LNCAP (cell line): ENCODE measurements around the gene SMYD4.

Experiments used
- TF ChIP-seq, protein P1 (sequence below): fragments of 450-650 bp; IDR thresholded peaks from 2 replicates; pipeline ENCODE4 v1.5.1; 2017; ENCODE audit warnings: mild to moderate bottlenecking

Gene SMYD4

DNA sequence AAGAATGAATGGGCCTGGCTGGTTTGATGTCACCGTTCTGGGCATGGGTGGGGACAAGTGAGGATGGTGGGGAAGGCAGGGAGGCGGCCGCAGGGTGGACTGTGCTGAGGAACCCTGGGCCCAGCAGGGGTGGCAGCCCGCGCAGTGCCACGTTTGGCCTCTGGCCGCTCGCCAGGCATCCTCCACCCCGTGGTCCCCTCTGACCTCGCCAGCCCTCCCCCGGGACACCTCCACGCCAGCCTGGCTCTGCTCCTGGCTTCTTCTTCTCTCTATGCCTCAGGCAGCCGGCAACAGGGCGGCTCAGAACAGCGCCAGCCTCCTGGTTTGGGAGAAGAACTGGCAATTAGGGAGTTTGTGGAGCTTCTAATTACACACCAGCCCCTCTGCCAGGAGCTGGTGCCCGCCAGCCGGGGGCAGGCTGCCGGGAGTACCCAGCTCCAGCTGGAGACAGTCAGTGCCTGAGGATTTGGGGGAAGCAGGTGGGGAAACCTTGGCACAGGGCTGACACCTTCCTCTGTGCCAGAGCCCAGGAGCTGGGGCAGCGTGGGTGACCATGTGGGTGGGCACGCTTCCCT lies 74.4 kb downstream of the SMYD4 start:
- TF ChIP-seq, protein P1, sequence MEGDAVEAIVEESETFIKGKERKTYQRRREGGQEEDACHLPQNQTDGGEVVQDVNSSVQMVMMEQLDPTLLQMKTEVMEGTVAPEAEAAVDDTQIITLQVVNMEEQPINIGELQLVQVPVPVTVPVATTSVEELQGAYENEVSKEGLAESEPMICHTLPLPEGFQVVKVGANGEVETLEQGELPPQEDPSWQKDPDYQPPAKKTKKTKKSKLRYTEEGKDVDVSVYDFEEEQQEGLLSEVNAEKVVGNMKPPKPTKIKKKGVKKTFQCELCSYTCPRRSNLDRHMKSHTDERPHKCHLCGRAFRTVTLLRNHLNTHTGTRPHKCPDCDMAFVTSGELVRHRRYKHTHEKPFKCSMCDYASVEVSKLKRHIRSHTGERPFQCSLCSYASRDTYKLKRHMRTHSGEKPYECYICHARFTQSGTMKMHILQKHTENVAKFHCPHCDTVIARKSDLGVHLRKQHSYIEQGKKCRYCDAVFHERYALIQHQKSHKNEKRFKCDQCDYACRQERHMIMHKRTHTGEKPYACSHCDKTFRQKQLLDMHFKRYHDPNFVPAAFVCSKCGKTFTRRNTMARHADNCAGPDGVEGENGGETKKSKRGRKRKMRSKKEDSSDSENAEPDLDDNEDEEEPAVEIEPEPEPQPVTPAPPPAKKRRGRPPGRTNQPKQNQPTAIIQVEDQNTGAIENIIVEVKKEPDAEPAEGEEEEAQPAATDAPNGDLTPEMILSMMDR, result no peak

DNA sequence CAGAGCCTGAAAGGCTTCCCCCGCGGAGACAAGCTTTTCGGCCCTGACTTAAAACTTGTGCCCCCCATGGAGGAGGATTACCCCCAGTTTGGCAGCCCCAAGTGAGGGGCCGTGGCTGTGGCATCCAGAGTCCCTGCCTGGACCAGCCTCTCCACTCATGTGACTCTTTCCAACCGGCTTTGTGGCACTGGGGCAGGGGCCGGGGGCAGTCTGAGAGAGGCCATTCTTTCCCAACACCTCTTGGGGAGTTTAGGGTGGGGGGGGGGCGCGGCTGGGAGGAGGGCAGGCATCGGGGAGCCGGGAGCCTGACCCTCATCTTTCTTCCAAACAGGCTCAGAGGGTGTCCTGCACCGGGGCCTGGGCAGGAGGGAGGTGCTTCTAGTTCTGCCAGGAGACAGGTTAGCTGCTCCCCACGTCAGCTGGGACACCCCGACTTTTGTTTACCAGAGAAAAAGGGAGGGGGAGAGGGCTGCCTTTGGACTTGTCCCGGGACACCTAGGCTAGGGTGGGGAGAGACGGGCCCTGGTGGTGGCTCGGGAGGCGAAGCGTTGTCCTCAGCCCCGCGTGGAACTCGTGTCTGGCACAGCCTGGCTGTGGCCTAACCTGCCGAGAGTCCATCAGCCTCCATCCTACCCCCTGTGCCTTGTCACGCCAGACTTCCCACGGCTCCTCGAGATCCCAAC lies 75.1 kb downstream of the SMYD4 start:
- TF ChIP-seq, protein P1, result no peak

DNA sequence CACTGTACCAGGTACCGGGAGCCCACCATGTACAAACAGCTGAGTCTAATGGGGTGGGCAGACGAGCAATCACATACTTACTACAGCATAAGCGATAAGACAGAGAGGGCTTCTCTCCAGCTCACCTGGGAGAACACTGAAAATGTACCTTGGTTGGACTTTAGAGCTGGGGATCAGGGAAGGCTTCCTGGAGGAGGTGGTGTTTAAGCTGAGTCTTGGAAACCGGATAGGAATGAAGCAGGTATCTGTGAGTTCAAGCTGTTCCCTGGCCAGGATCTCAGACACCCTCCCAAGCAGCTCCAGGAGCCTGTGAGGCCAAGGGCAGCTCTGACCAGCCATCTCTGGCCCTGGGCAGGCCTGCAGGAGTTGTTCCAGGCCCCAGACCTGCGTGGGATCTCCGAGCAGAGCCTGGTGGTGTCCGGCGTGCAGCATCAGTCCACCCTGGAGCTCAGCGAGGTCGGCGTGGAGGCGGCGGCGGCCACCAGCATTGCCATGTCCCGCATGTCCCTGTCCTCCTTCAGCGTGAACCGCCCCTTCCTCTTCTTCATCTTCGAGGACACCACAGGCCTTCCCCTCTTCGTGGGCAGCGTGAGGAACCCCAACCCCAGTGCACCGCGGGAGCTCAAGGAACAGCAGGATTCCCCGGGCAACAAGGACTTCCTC lies 75.8 kb downstream of the SMYD4 start:
- TF ChIP-seq, protein P1, result no peak

DNA sequence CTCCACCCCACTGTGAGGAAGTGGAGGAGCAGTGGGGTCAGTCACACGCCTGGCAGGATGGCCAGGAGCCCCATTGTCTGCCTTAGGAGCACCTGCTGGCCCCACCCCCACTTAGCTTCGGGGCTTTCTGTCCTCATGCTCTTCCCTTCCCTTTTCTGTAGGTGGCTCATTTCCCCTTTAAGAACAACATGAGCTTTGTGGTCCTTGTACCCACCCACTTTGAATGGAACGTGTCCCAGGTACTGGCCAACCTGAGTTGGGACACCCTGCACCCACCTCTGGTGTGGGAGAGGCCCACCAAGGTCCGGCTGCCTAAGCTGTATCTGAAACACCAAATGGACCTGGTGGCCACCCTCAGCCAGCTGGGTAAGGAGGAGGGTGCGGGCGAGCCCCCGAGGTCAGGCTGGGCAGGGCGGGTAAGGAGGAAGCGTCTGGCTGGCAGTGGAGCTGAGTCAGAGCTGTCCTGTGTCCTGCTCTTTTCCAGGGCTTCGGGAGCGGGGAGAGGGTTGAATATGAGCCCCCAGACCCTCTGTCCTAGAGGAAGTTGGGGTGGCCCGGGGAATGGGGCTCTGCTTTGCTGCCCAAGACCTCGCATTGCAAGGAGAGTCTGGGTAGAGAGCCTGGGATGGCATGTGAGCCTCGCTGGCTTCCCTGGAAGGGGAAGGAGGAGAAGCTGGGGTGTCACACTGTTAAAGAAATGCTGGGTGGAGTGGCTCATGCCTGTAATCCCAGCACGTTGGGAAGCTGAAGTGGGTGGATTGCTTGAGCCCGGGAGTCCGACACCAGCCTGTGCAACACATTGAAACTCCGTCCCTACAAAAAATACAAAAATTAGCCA lies 77.1 kb downstream of the SMYD4 start:
- TF ChIP-seq, protein P1, result no peak

DNA sequence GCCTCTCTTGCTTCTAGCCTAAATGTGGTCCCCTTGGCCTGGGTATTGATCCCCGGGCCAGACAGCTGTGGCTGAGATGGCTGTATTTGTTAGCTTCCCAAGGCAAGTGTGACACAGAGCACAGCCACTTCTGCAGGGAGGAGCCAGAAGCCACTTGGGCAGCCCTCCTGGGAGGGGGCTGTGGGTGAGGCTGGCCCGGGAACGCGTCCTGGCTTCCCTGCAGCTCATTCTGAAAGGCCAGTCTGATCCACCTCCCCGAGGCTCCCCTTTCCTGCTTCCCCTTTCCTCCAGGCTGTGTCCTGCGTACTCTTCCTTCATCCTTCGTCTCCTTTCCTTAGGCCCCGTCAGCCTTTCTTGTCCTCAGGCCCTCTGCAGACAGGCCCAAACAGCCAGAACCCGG lies 79.1 kb downstream of the SMYD4 start:
- TF ChIP-seq, protein P1, result no peak

DNA sequence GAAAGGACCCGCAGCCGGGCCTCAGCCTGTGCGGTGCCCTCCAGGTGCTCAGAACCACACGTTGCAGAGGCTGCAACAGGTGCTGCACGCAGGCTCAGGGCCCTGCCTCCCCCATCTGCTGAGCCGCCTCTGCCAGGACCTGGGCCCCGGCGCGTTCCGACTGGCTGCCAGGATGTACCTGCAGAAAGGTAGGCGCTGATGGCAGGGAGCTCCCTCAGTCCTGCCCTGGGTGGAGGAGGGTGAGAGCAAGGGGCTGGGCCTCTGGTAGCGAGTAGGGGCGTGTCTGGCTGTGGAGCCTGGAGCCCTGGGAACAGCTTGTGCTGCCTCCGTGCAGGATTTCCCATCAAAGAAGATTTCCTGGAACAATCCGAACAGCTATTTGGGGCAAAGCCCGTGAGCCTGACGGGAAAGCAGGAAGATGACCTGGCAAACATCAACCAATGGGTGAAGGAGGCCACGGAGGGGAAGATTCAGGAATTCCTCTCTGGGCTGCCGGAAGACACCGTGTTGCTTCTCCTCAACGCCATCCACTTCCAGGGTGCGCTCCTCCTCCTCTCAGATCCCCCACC lies 82.6 kb downstream of the SMYD4 start:
- TF ChIP-seq, protein P1, result no peak

DNA sequence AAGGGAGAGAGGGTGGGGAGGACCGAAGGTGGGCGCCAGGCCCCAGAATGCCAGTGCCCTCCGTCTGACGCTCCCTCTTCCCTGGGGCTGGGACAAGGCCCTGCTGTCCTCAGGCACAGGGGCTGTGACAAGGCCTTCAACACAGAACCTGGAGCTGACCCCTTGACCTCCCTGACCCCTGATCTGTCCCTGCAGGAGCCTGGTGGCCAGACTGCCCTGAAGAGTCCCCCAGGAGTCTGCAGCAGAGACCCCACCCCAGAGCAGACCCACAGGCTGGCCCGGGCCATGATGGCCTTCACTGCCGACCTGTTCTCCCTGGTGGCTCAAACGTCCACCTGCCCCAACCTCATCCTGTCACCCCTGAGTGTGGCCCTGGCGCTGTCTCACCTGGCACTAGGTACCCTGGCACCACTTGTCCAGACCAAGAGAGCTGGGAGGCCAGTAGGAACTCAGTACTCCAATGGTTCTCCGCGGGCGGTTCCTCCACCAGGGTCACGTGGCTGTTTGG lies 84.1 kb downstream of the SMYD4 start:
- TF ChIP-seq, protein P1, result no peak
